Measurements from ENCODE around the gene PLCD3. TPM values are rescaled to one million over a fixed set of nuclear protein-coding genes. Genes with fewer than 3 reads are reported as not detected.

PLCD3 gene
- total RNA-seq, 1 experiment from 2014 or later = 36.3 TPM

DNA sequence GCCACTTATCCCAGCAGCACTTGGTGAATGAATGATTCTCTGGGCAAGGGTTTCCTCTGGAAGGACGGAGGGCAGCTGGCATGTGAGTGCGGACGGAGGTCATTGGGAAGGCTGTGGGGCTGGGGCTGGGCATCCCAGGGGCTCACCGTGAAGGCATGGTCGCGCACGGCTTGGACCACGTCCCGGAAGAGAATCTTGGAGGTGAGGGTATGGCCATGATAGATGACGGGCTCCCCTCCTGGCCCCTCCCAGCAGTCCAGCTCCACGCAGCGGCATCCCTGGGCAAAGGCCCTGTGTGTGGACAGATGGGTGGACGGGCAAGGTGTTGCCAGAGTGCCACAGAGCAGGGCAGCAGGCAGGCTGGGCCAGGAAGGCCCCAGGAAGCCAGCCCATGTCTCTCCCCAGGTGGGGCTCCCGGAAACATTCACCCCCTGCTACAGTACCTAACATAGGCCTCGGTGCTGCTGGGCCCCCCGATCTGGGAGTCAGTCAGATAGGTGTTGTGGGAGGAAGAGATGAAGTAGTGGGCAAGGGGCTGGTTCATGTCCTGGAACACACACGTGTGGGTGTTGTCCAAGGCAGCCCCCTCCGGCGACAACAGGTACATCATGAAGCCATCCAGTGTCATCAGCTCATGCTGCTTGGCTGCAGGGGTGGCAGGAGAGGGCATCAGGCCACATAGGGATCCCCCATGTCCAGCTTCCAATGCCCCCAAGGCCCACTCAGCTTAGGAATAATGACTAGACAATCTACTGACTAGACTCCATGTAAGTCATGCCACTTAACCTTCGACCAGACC lies 14.3 kb downstream of the PLCD3 start:
- DNase-seq (ENCODE audit: low read depth) = no peak

- DNase-seq (ENCODE audit: low read depth) = no peak
Measured at GRCh38 chr17:45117334-45117733, 15.0 kb downstream of the PLCD3 start.

- no peak for DNase-seq (ENCODE audit: low read depth)
Measured at GRCh38 chr17:45116434-45117016, 15.8 kb downstream of the PLCD3 start.

GRCh38 chr17:45115871-45116270 lies 16.4 kb downstream of the PLCD3 start:
- DNase-seq (ENCODE audit: low read depth) = no peak

GRCh38 chr17:45115015-45115625 lies 17.2 kb downstream of the PLCD3 start:
- DNase-seq (ENCODE audit: low read depth) = no peak

DNA sequence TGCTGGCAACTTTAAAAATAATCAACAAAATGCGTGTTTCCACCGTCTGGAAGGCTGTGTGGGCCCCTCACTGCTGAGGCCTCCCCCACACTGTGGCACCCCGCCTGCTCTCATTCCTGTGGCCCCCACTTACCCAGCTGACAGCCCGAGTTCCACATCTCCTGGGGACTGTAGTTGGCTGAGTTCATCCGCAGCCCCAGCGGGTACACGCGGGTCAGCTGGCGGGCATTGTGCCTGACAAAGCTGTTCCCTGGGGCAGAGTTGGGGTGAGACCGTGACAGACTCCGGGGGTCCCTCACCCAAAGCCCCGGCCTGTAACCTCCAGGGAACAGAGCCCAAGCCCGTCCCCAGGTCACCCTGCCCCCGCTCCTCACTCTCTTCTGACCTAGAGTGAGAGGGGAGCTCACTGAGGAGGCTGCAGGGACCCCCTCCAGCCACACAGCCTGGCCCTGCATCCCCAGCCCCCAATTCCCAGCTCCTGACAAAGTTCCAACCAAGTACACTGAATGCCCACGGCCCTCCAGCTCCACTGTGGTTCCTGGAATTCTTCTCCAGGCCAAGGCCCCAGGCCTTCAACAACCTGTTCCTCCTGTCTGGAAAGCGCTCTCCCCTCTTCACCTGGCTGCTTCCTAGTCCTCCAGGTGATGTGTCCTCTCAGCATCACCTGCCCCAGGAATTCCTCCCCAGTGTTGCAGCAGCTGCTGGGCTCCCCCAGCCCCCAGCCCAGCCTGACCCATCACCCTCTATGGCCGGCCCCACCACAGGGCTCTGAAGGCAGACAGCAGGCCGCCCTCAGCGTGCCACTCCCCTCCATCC lies 18.0 kb downstream of the PLCD3 start:
- DNase-seq (ENCODE audit: low read depth) = no peak

- DNase-seq (ENCODE audit: low read depth) = no peak
Measured at GRCh38 chr17:45113424-45113754, 18.9 kb downstream of the PLCD3 start.

DNA sequence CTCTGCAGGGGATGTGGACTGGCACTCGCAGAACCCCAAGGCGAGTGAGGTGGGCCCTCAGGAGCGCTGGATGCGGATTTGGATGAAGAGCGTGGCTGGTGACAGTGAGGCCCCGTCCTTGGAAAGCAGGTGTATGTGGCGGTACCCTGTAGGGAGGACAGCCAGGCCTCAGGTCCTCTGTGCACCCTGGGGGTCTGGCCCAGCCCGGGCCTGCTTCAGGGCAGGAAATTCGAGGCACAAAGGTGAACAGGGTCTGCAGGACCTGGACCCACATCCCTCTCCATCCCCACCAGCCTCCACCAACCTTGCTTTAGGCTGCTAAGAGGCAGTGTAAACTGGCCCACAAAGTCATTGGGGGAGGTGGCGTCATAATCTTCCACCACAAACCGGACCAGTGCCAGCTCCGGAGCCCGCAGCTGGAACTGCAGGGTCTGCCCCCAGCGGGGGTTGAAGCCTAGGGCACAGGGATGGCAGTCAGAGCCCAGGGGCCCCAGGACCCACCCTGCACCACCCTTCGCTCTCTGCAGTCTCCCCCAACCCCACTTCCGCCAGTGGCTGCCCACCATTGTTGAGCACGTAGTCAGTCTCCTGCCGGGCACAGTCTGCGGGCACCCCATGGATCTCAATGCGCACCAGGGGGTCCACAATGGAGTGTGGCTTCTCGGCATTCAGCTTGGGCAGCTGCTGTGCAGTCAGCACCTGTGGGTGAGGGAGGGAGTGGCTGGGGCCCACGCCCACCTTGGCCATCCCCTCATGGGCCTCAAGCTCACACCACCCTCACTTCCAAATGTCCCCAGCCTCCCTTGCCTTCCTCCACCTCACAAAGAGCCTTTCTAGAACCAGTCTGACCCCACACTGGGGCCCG lies 19.5 kb downstream of the PLCD3 start:
- DNase-seq (ENCODE audit: low read depth) = no peak

GRCh38 chr17:45111850-45112249 lies 20.5 kb downstream of the PLCD3 start:
- DNase-seq (ENCODE audit: low read depth) = no peak

DNA sequence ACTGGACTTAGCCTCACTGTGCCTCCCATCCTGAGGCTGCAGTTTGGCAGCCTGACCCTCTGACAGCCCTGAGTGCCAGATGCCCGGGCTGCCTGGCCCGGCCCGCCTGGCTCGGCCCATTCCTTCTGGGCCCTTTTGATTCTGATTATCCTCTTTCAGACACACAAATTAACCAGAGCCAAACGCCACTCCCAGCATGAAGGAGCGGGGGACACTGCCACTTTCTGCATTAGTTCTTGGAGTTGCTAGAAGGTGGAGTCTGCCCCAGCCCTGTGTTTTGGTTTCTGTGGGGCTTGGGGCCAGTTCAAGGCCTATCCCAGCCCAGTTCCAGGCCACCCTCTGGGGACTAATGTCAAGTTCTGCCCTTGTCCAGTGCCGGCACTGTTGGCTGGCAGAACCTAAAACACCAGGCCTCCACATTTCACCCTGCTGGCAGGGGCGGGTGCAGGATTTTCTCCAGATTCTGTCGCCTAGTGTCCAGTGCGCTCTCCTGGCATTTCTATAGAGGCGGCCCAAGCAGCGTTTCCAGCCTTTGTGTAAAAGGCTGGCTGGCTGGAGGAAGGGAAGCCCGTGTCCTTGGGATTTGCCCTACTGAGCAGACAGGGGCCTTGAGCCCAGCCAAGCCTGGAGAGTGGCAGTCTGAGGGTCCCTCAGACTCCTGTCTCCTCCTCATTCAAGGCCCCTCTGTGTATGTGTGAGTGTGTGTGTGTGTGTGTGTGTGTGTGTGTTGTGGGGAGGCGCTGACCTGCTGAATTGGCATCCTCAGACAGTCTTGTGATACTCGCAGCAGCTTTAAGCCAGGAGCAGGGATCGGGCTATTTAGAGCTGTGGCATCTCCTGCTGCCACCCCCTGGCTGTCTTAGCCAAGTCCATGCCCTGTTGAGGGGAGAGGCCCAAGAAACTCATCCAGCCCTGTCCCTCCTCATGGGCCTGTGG lies 21.4 kb downstream of the PLCD3 start:
- DNase-seq (ENCODE audit: low read depth) = no peak

- peak; percentile 26 for DNase-seq (ENCODE audit: low read depth)
Measured at GRCh38 chr17:45108595-45109521, 23.5 kb downstream of the PLCD3 start.

- no peak for DNase-seq (ENCODE audit: low read depth)
Measured at GRCh38 chr17:45108051-45108450, 24.3 kb downstream of the PLCD3 start.

DNA sequence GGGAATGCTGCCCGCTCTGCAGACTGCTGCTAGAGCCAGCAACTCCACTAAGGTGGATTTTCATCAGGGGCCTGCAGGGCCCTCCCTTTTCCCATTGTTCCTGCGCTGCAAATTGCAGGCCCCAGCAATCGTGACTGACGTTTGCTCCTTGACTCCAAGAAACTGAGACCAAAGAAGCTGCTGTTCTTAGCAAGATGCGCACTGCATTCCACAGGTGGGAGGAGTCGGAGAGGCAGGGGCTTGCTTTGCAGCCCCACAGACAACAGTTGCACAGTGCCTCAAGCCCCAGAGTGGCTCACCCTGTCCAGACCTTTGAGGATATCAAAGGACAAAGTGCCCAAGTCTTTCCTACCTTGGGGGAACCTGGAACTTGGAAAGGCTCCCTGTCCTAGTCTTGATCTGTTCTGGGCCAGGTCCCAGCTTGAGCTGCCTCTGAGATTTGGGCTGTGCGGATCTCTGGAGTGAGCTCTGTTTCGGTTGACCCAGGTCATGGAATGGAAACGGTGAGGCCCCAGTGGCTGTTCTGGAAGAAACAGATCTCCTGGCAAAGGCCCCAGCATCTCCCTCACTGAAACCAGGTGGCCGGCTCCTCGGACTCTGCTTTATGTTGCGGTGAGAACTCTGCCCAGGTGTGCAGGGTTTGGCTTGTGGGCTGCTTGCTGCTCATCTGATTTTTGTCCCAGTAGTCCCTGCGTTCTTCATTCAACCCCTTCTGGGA lies 24.9 kb downstream of the PLCD3 start:
- no peak for DNase-seq (ENCODE audit: low read depth)

DNA sequence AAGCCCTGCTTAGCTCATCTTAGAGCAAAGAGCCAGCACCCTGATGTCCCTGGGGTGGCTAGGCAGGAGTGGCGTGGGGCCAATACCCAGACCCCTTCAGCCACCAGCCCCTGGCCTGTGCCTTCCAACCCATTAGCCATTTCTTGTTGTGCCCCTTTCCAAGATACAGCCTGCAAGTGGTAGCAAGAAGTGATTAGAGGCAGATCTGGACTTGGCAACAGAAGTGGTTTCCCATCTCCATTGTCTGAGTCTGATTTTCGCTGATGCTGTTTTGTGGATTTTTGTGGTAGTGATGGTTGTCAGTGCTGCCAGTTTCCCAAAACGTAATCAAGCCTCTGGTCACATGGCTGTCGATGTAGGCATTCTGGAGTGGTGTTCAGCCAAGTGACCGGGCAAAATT lies 25.7 kb downstream of the PLCD3 start:
- DNase-seq (ENCODE audit: low read depth) = no peak

DNA sequence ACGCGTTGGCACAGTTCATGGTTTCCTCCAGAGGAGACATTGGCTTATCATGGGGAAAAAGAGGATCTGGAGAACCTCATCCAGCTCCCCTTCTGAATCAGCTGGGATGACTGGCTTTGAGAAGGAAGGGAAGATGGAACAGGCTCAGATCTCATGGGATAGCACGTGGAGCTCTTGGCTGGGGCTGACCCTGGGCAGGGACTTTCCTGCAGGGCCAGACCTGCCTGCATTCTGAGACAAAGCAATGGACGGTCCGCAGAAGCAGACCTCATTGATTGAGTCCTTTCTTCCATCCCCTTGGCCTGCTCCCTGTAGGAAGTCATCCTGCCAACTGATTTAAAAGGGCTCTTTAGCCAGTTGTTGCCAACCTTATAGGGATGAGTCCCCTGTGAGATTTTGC lies 26.2 kb downstream of the PLCD3 start:
- no peak for DNase-seq (ENCODE audit: low read depth)

- DNase-seq (ENCODE audit: low read depth) = no peak
Measured at GRCh38 chr17:45104907-45105624, 27.2 kb downstream of the PLCD3 start.

DNA sequence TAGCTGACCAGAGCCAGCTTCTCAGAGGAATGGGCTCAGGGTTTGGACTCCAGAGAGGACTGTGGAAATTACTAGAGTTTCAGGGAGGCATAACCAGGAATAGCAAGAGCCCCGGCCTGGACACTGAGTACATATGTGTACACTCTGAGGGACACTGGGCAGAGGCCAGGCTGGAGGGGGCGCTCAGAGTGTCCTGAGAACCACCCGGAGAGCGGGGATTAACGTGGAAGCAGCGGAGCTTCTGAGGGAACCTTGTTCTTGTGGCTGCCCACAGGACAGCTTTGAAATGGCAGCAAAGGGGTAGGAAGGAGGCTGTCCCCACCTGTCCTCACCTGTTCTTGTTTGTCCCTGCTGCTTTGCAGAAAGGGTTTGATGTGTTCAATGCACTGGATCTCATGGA lies 27.8 kb downstream of the PLCD3 start:
- DNase-seq (ENCODE audit: low read depth) = no peak

- no peak for DNase-seq (ENCODE audit: low read depth)
Measured at GRCh38 chr17:45104029-45104428, 28.3 kb downstream of the PLCD3 start.

All from M059J (cell line).